Measurements from ENCODE around the gene ZNF106. TPM values are rescaled to one million over a fixed set of nuclear protein-coding genes. Genes with fewer than 3 reads are reported as not detected.

Gene ZNF106
- total RNA-seq (2022) (54.2 and 61.4 TPM in 2 replicates), Bru-seq, nascent RNA (percentile 70 among the genes with signal in this experiment), BruChase-seq, experiment 1, labeled RNA remaining after a 6-hour chase (percentile 92 among the genes with signal in this experiment), BruChase-seq, experiment 2, labeled RNA remaining after a 2-hour chase (percentile 80 among the genes with signal in this experiment)
- long read RNA-seq, full-length matches to known transcripts: 2 of 28 reads
- long read RNA-seq, partial matches to known transcripts: 11 of 28 reads
- long read RNA-seq, other reads (novel, unspliced or antisense): 15 of 28 reads

GRCh38 chr15:42490671-42491538, at the start of gene ZNF106:
TSS of gene ZNF106 (minus strand) at chr15:42491141. CDS start at chr15:42472289, 18,852 bp downstream.
- no peak for TF ChIP-seq CTCF (IDR thresholded peaks at IDR 0.05; ENCODE audit: unreplicated experiment)

GRCh38 chr15:42533246-42533645, 42.3 kb upstream of the ZNF106 start:
- CTCF ChIA-PET: no interaction called here
- Mint-ChIP-seq H3K4me3 (ENCODE audit: unreplicated experiment) (no peak overlapping the region), H3K27ac (ENCODE audit: low read depth, unreplicated experiment) (no peak overlapping the region), H3K9me3 (ENCODE audit: unreplicated experiment) (no peaks in the 10 kb centered on the region), H3K27me3 (ENCODE audit: insufficient read depth, unreplicated experiment) (no peaks in the 10 kb centered on the region), H3K36me3 (ENCODE audit: insufficient read depth, unreplicated experiment) (peaks cover 43% of the 10 kb centered on the region), H3K4me1 (ENCODE audit: insufficient read depth, unreplicated experiment) (no peaks in the 10 kb centered on the region)
- POLR2A ChIA-PET: interaction anchor here (1.4 to 3.4 kb wide), 4 partner anchors 13 to 38 kb away, joined by 3 to 10 read pairs (median 6); partner anchors contain the start of genes HAUS2, LRRC57 and SNAP23
- BruUV-seq (replicated peaks): no TSS peak
- intact Hi-C loops (cut with micrococcal nuclease): no loop called here
- no peak for TF ChIP-seq CTCF (IDR thresholded peaks at IDR 0.05; ENCODE audit: unreplicated experiment)
- DNase-seq (ENCODE audit: unreplicated experiment): no peak

More at GRCh38 chr15:42490671-42491538, at the start of gene ZNF106:
- Mint-ChIP-seq H3K27me3 (ENCODE audit: insufficient read depth, unreplicated experiment) (no peaks in the 10 kb centered on the region), H3K36me3 (ENCODE audit: insufficient read depth, unreplicated experiment) (peaks cover 13% of the 10 kb centered on the region), H3K9me3 (ENCODE audit: unreplicated experiment) (no peaks in the 10 kb centered on the region), H3K4me1 (ENCODE audit: insufficient read depth, unreplicated experiment) (peaks cover 24% of the 10 kb centered on the region), H3K4me3 (ENCODE audit: unreplicated experiment) (peak within 1 kb of the TSS; percentile 94), H3K27ac (ENCODE audit: low read depth, unreplicated experiment) (peak within 1 kb of the TSS; percentile 96)
- peak; percentile 89 for DNase-seq (ENCODE audit: unreplicated experiment)
- intact Hi-C loops (cut with micrococcal nuclease): loop anchor here (10.0 kb wide), 2 partner anchors 164 to 216 kb away; partner anchors contain the start of genes GANC and TMEM87A
- no TSS peak for BruUV-seq (replicated peaks)
- ChIA-PET CTCF (interaction anchor here (0.5 to 0.9 kb wide), 4 partner anchors 19 to 163 kb away, joined by 3 read pairs; no protein-coding TSS in a partner anchor), POLR2A (interaction anchor here (0.6 to 3.2 kb wide), 26 partner anchors 9 to 1260 kb away, joined by 3 to 43 read pairs (median 4); partner anchors contain the start of genes CHP1, GANC, HAUS2 and LRRC57)

GRCh38 chr15:42528970-42529369, 38.0 kb upstream of the ZNF106 start:
- Mint-ChIP-seq H3K27me3 (ENCODE audit: insufficient read depth, unreplicated experiment) (no peaks in the 10 kb centered on the region), H3K27ac (ENCODE audit: low read depth, unreplicated experiment) (no peak overlapping the region), H3K36me3 (ENCODE audit: insufficient read depth, unreplicated experiment) (peaks cover 55% of the 10 kb centered on the region), H3K4me1 (ENCODE audit: insufficient read depth, unreplicated experiment) (no peaks in the 10 kb centered on the region), H3K4me3 (ENCODE audit: unreplicated experiment) (no peak overlapping the region), H3K9me3 (ENCODE audit: unreplicated experiment) (no peaks in the 10 kb centered on the region)
- no peak for DNase-seq (ENCODE audit: unreplicated experiment)
- no TSS peak for BruUV-seq (replicated peaks)
- TF ChIP-seq CTCF (IDR thresholded peaks at IDR 0.05; ENCODE audit: unreplicated experiment): no peak
- intact Hi-C loops (cut with micrococcal nuclease): no loop called here
- POLR2A ChIA-PET: interaction anchor here (1.2 to 1.7 kb wide), 3 partner anchors 13 to 34 kb away, joined by 4 to 8 read pairs (median 5); no protein-coding TSS in a partner anchor
- CTCF ChIA-PET: no interaction called here

GRCh38 chr15:42523331-42523730, 32.4 kb upstream of the ZNF106 start:
- no peak overlapping the region for H3K27ac Mint-ChIP-seq (ENCODE audit: low read depth, unreplicated experiment)
- intact Hi-C loops (cut with micrococcal nuclease): no loop called here
- ChIA-PET POLR2A (interaction anchor here (0.7 kb wide), 1 partner anchor 88 kb away, joined by 4 read pairs; no protein-coding TSS in a partner anchor), CTCF (no interaction called here)
- H3K4me1 Mint-ChIP-seq (ENCODE audit: insufficient read depth, unreplicated experiment): no peaks in the 10 kb centered on the region
- no peaks in the 10 kb centered on the region for H3K9me3 Mint-ChIP-seq (ENCODE audit: unreplicated experiment)
- no peaks in the 10 kb centered on the region for H3K27me3 Mint-ChIP-seq (ENCODE audit: insufficient read depth, unreplicated experiment)
- no peak for DNase-seq (ENCODE audit: unreplicated experiment)
- no TSS peak for BruUV-seq (replicated peaks)
- no peak overlapping the region for H3K4me3 Mint-ChIP-seq (ENCODE audit: unreplicated experiment)
- TF ChIP-seq CTCF (IDR thresholded peaks at IDR 0.05; ENCODE audit: unreplicated experiment): no peak
- peaks cover 68% of the 10 kb centered on the region for H3K36me3 Mint-ChIP-seq (ENCODE audit: insufficient read depth, unreplicated experiment)

Data from MCF 10A (cell line).